ENCODE data around the gene MYL4.
"Not testable (repeated sequence)": the region's sequence is repeated elsewhere in the genome, so short reads cannot be mapped to it uniquely, and the experiment has no call there.

Gene MYL4

DNA sequence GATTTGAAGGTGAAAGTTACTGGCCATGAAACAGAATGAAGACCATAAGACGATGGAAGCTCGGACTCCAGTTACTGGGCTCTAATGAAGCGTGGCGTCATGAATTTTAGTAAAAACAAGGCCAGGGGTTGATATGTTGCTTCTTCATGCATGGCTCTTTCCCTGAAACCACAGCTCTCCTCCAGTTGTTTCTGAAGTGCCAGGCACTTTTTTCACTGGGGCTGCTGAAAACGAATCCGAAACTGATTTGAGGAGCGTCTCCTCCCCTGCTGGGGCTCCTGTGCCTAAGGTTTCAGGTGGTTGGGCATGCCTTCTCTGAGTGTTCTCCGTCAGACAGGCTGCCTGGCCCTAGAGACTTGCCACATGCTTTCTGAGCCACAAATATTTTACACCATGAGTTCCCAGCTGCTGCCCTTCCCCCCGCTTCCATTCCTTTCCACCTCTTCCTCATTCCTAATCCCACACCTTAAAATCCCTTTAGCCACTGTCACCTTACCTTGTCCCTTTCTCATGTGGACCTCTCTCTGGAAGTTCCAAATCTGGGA, 3.7 kb upstream of the MYL4 start:
- Mint-ChIP-seq H3K36me3 (ENCODE audit: low read depth) (no peaks in the 10 kb centered on the region), H3K27ac (peak overlapping the region; percentile 95), H3K4me3 (peak overlapping the region; percentile 62), H3K27me3 (no peaks in the 10 kb centered on the region), H3K4me1 (ENCODE audit: low read depth) (peaks cover 51% of the 10 kb centered on the region), H3K9me3 (no peaks in the 10 kb centered on the region)
- peak; percentile 62 for DNase-seq

DNA sequence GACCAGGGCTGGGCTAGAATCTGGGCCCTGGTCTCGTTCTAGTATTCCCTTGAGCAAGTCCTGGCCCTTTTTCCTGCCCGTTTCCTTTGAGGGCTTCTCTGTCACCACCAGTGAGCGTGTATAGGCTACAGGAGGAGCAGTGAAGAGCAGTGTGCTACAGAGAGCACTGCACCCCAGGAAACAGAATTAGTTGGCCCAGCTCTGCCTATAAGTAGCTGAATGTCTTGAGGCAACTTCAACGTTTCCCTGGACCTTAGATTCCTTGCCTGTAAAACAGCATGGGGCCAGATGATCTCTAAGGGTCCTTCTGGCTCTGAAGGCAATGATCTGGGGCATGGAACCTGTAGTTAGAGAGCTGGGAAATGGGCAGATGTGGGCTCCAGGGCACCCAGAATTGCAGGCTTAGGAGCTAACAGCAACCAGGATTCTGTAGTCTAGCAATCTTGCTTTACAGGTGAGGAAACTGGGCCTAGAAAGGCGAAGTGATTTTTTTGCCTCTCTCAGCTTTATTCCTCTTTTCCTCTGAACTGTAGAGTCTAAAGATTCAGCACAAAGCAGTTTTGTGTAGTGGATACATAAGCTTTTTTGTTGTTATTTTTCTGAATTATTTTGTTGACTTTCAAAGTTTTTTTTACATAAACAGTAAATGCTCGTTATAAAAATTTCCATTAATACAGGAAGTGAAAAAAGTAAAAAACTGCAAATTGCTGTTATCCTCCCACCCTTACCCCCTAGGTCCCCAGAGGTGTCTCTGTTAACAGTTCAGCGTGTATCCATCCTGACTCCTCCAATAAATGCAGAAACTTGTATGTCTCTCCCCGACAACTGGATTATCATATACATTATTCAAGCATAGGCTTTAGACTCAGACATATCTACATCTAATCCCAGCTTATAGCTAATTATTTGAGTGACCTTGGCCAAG, 1.7 kb upstream of the MYL4 start:
- Mint-ChIP-seq H3K27ac (no peak overlapping the region), H3K4me1 (ENCODE audit: low read depth) (peaks cover 47% of the 10 kb centered on the region), H3K4me3 (no peak overlapping the region), H3K36me3 (ENCODE audit: low read depth) (no peaks in the 10 kb centered on the region), H3K9me3 (no peaks in the 10 kb centered on the region), H3K27me3 (no peaks in the 10 kb centered on the region)
- DNase-seq = no peak

DNA sequence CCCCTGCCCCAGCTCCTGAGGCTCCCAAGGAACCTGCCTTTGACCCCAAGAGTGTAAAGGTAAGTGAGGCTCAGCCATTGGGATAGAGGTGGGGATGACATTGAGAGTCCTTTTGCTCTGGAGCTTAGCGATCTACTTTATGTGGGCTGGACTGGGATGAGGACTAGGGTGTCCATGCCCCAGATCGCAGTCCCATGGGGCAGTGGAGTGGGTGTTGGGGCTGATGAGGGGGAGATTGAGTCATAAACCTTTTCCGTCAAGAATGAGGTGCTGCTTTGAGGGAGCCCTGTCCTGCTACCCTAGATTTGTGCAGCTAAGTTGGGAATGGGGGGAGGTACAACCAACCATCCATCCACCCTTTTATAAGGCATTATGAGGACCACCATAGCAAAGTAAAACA, 351 bp downstream of the MYL4 start:
- Mint-ChIP-seq H3K36me3 (ENCODE audit: low read depth) (no peaks in the 10 kb centered on the region), H3K4me3 (no peak overlapping the region), H3K4me1 (ENCODE audit: low read depth) (peaks cover 33% of the 10 kb centered on the region), H3K27me3 (no peaks in the 10 kb centered on the region), H3K27ac (no peak overlapping the region), H3K9me3 (no peaks in the 10 kb centered on the region)
- no peak for DNase-seq

DNA sequence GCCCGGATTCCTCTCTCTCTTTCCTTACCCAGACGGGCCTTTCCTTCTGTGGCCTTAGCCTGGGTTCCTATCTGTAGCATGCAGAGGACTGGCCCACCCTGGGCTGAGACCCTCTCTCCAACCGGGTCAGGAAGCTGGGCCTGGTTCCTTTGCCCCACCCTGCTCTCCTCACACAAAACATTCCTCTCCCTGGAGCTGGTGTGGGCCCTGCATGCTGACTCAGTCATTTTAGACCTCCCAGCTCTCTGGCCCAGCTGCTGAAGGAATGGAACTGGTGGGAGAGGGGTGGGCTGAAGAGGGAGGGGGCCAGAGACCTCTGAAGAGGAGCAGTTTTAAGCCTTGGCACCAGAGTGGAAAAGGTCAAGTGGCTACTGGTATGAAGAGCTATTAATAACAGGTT, 957 bp downstream of the MYL4 start:
- no peak for DNase-seq
- Mint-ChIP-seq H3K4me3 (no peak overlapping the region), H3K27ac (no peak overlapping the region), H3K27me3 (no peaks in the 10 kb centered on the region), H3K4me1 (ENCODE audit: low read depth) (peaks cover 27% of the 10 kb centered on the region), H3K9me3 (no peaks in the 10 kb centered on the region), H3K36me3 (ENCODE audit: low read depth) (no peaks in the 10 kb centered on the region)

DNA sequence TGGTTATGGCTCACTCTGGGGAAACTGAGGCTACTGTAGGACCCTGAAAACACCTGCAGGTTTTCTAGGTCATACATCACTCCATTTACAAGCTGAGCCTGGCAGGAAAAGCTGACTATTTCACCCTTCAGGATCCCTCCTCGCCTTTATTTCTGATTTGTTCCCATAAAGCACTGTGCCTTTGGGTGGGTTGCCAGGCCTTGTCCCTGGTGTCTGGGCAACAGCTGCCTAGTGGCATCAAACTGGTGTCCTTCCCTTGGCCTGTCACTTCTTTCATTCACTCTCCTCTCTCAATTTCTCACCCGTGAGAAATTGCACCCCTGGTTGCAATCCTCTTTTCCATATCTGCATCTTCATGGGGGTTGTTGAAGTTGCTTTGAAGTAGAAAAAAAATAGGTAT, 1.6 kb downstream of the MYL4 start:
- H3K4me3 Mint-ChIP-seq = no peak overlapping the region
- H3K9me3 Mint-ChIP-seq = no peaks in the 10 kb centered on the region
- no peak for DNase-seq
- H3K27ac Mint-ChIP-seq = no peak overlapping the region
- no peaks in the 10 kb centered on the region for H3K27me3 Mint-ChIP-seq
- H3K36me3 Mint-ChIP-seq (ENCODE audit: low read depth) = no peaks in the 10 kb centered on the region
- peaks cover 21% of the 10 kb centered on the region for H3K4me1 Mint-ChIP-seq (ENCODE audit: low read depth)

DNA sequence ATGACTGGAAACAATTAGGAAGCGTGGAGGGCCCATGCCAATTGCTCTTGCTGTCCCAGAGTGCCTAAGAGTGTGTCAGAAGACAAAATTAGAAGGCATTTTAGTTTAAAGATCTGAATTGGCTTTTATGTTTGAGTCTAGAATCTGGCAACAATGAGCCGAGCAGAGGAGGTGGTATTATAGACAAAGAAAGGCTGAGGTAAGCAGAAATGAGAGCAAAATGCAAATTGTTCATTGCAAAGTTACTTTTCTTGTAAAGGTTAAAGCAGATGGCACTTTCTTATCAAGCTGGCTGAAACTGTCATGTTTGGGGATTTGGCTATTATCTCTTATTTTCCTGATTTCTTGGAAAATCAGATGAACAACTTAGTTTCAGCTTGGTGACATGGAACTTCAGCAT, 3.3 kb downstream of the MYL4 start:
- Mint-ChIP-seq H3K36me3 (ENCODE audit: low read depth) (no peaks in the 10 kb centered on the region), H3K4me3 (no peak overlapping the region), H3K27ac (no peak overlapping the region), H3K4me1 (ENCODE audit: low read depth) (peaks cover 13% of the 10 kb centered on the region), H3K9me3 (no peaks in the 10 kb centered on the region), H3K27me3 (no peaks in the 10 kb centered on the region)
- DNase-seq = no peak

DNA sequence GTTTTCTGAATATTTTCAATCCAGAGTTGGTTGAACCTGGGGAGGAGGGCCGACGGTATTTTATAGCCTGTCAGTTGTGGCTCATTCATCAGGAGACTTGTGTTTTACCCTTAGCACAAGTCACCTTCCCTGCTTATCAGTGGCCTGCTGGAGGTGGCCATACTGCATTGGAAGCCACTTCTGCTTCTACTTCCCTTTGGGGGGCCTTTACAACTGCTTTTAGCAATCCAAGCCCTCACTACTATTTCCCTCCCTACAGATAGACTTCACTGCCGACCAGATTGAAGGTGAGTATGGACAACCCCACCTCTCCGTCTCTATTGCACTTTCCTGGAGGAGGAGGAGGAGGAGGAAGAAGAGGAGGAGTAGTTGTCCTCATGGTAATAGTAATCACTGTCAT, 4.4 kb downstream of the MYL4 start:
- Mint-ChIP-seq H3K9me3 (no peaks in the 10 kb centered on the region), H3K36me3 (ENCODE audit: low read depth) (no peaks in the 10 kb centered on the region), H3K27me3 (no peaks in the 10 kb centered on the region), H3K27ac (no peak overlapping the region), H3K4me1 (ENCODE audit: low read depth) (peaks cover 12% of the 10 kb centered on the region), H3K4me3 (no peak overlapping the region)
- DNase-seq = no peak

DNA sequence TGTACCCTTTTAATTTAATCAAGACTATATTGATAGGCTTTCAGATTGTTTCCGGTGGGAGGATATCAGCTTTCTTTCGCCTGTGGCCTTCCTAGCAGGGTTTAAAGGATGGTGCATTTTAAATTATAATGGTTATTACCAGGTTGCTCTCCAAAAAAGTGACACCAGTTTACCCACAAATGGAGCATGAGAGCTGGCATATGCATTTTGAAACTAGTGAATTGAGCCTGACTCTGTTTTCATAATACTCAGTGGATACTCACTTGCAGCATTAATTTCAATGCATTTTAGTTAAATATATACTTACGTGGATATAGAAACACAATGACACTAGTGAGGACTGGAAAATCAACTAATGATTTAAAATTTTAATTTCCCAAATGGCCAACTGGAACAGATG, 5.8 kb downstream of the MYL4 start:
- Mint-ChIP-seq H3K4me3 (no peak overlapping the region), H3K27ac (no peak overlapping the region)
- no peak for DNase-seq

DNA sequence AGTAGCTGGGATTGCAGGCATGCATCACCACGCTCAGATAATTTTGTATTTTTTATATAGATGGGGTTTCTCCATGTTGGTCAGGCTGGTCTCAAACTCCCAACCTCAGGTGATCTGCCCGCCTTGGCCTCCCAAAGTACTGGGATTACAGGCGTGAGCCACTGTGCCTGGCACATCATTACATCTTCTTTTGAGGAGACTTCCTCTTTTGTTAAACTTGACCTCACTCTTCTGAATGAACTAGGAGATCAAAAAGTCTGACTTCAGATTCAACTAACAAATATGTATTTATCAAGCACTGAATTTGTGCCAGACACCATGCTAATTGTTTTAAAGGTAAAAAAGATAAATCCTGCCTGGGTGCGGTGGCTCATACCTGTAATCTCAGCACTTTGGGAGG, 7.7 kb downstream of the MYL4 start:
- not testable (repeated sequence) for H3K9me3 Mint-ChIP-seq; H3K27ac Mint-ChIP-seq; H3K4me3 Mint-ChIP-seq; H3K27me3 Mint-ChIP-seq; H3K36me3 Mint-ChIP-seq (ENCODE audit: low read depth); DNase-seq
- peaks cover 43% of the 10 kb centered on the region for H3K4me1 Mint-ChIP-seq (ENCODE audit: low read depth)

More for the DNA sequence above, 5.8 kb downstream of the MYL4 start:
- H3K9me3 Mint-ChIP-seq = no peaks in the 10 kb centered on the region
- peaks cover 26% of the 10 kb centered on the region for H3K4me1 Mint-ChIP-seq (ENCODE audit: low read depth)
- no peaks in the 10 kb centered on the region for H3K27me3 Mint-ChIP-seq
- no peaks in the 10 kb centered on the region for H3K36me3 Mint-ChIP-seq (ENCODE audit: low read depth)

DNA sequence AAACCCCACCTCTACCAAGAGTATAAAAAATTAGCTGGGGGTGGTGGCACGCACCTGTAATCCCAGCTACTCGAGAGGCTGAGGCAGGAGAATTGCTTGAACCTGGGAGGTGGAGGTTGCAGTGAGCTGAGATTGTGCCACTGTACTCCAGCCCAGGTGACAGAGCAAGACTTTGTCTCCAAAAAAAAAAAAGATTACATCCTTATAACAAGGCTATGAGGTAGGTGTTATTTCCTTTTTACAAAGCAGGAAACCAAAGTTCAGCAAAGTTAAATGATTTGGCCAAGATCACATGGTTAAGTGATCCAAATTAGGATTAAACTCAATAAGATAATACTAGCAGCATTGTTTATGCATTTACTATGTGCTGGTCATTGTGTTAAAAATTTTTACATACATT, 8.1 kb downstream of the MYL4 start:
- H3K27me3 Mint-ChIP-seq, H3K27ac Mint-ChIP-seq: not testable (repeated sequence)
- peaks cover 43% of the 10 kb centered on the region for H3K4me1 Mint-ChIP-seq (ENCODE audit: low read depth)

DNA sequence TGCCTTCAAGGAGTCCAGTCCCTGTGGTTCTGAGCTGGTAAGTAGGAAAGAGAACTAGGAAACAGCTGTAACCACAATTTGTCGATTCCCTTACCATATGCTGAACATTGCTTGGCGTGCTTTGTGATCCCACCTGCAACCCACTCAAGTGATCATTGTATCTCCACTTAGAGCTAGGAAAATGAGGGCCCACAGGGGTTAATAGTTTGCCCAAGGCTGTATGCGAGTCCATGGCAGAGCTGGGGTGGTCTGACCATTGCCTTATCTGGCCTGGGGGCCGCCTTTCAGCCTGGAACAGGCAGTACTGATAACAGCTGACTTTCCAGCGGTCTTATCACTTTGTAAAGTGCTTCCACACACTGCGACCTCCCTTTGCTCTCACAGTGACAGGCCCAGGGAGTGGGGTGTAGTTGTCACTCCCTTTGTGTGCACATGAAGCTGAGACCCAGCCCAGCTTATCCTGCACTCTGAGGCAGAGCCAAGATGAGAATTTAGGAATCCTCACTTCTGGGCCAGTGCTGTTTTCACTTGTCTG, 9.8 kb downstream of the MYL4 start:
- no peak for DNase-seq
- Mint-ChIP-seq H3K4me3 (no peak overlapping the region), H3K27me3 (no peaks in the 10 kb centered on the region), H3K4me1 (ENCODE audit: low read depth) (peaks cover 43% of the 10 kb centered on the region), H3K36me3 (ENCODE audit: low read depth) (no peaks in the 10 kb centered on the region), H3K27ac (no peak overlapping the region), H3K9me3 (peaks cover under 1% of the 10 kb centered on the region)

More for the DNA sequence above, 8.1 kb downstream of the MYL4 start:
- H3K4me3 Mint-ChIP-seq; H3K9me3 Mint-ChIP-seq; H3K36me3 Mint-ChIP-seq (ENCODE audit: low read depth); DNase-seq: not testable (repeated sequence)

DNA sequence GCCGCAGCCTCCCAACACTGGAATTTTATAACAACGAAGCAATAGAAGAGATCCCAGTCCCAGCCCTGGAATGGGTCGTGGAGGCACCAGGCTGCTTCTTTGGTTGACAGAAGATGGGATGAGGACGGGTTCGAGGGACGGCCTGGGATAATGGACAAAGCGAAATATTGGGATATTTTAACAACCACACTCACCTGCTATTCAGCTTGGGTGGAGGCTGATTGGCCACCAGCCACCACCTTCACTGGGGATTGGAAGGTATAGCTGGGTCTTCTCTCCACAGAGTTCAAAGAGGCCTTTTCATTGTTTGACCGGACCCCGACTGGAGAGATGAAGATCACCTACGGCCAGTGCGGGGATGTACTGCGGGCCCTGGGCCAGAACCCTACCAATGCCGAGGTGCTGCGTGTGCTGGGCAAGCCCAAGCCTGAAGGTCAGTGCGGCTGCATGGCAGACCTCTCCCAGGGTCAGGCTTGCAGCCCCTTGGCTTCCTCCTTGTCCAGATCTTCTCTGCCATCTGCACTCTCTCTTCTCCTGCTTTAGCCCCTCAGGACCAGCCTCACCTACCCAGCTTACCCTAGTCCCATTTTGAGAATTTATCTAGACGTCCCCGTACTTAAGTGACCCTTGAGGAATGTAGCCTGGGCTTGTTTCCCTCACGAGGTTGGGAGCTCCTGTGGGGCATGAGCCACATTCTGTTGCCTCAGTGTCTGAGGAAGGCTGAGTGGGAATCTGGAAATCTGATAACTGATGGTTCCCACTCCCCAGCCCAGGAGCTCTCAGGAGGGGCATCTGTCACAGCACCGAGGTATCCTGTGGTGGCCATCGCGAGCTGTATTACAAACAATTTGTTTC, 10.7 kb downstream of the MYL4 start:
- H3K27me3 Mint-ChIP-seq = no peaks in the 10 kb centered on the region
- no peaks in the 10 kb centered on the region for H3K36me3 Mint-ChIP-seq (ENCODE audit: low read depth)
- no peak overlapping the region for H3K4me3 Mint-ChIP-seq
- peaks cover 2% of the 10 kb centered on the region for H3K9me3 Mint-ChIP-seq
- H3K4me1 Mint-ChIP-seq (ENCODE audit: low read depth) = peaks cover 43% of the 10 kb centered on the region
- no peak for DNase-seq
- H3K27ac Mint-ChIP-seq = no peak overlapping the region

DNA sequence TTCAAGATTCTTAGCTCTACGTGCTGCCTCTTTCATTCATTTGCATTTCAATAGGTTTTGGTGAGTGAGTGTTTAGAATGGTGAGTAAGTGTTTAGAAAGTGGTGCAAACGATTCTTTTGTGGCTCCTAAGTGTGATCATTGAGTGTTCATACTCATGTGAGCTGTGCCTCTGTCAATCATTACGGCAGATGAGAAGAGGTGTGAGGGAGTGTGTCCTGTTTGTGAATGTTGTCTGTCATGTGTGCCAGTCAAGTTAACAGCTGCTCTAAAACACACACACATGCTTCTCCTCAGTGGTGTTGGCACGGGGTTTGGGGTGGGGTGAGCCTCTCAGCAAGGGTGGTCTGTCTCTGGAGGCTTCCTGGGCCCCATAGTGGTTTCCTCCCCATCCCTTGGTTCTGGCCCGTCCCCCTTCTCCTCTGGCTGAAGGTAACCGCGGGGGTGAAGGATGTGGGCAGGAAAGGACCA, 11.4 kb downstream of the MYL4 start:
- Mint-ChIP-seq H3K27me3 (no peaks in the 10 kb centered on the region), H3K9me3 (peaks cover 2% of the 10 kb centered on the region), H3K4me3 (no peak overlapping the region), H3K4me1 (ENCODE audit: low read depth) (peaks cover 43% of the 10 kb centered on the region), H3K36me3 (ENCODE audit: low read depth) (no peaks in the 10 kb centered on the region), H3K27ac (no peak overlapping the region)
- DNase-seq = no peak

DNA sequence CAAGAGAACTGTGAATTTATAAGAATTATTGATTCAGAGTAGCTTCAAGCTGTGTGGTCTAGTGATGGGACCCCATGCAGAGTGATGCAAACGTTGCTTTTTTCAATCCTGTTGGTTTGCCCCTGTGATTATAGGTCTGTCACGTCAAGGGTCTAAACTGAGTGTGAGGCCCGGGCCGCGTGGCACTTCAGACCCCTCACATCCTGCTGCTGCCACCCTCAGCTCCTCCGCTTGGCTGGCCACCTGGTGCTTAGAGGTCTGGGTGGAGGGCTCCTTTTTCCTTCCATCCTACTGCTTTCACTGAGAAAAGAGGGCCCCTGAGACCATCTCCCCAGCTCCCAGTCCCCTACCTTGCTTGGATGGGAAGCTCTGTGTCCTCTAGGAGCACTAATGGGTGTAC, 12.0 kb downstream of the MYL4 start:
- DNase-seq = no peak
- Mint-ChIP-seq H3K27ac (no peak overlapping the region), H3K4me1 (ENCODE audit: low read depth) (peaks cover 43% of the 10 kb centered on the region), H3K27me3 (no peaks in the 10 kb centered on the region), H3K9me3 (peaks cover 2% of the 10 kb centered on the region), H3K36me3 (ENCODE audit: low read depth) (no peaks in the 10 kb centered on the region), H3K4me3 (no peak overlapping the region)
